ENCODE data around the gene SLC4A1.

SLC4A1 gene

DNA sequence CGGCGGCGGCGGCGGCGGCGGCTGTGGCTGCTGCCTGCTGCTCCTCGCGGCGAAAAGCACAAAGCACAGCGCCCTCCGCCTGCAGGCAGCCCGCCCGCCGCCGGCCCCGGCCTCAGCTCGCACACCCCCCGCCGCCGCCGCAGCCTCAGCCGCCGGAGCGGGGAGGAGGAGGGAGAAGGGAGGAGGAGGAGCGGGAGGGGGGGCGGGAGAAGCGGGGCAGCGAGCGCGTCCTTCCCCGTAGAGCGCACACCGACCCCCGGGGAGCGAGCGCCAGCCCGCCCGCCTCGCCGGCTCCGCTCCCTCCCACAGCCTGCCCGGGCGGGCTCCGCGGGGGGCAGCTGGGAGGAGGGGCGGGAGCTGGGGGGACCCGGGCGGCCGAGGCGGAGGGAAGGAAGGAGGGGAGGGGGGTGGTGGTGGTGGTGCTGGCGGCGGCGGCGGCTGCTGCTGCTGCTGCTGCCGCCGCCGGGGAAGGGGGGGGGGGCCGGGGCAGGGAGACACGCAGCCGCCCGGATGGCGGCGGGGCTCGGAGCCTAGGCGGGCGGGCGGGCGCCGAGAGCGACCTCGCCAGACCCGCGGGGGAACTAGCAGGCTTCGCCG is 48.2 kb downstream of the SLC4A1 start, which contains the start of gene UBTF:
UBTF (minus strand) TSS at position 60 of the 597 bp plus-strand sequence. CDS start 1,446 bp downstream, outside the sequence.
- no peak for DNase-seq

- peak; percentile 57 for DNase-seq
These were observed 48.8 kb downstream of the SLC4A1 start for GRCh38 chr17:44219108-44219615.

DNA sequence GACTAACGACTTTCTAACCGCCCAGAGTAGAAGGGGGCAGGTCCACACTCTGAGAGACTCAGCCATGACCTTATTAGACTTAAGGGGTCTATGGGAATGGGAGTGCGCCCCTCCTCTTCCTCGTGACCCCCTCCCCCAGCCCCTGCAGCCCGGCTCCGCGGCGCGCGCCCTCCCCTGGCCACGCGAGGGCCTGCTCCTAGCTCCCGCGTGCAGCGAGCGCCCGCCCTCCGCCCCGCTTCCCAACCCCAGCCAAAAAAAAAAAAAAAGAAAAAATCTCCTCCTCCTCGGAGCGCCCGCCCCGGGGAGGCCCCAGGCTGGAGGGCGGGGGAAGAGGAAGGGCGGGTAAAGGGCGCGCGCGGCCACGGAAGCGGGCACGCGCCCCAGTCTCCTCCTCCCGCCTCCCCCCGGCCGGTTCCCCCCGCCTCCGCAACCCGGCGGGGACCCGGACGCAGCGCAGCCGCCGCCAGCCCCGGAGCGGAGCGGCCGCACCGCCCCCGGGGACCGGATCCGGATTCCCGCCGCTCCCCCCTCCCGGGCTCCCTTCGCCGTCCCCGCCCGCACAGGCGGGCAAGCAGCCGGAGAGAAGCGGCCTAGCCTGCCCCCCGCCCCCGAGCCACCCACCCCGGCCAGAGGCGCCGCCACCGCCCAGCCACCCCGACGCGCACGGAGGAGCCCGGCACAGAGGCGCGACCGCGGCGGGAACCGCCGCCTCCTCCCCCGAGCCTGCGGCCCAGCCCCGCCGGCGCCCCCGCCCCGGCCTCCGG is 49.4 kb downstream of the SLC4A1 start:
- DNase-seq: peak; percentile 76

DNA sequence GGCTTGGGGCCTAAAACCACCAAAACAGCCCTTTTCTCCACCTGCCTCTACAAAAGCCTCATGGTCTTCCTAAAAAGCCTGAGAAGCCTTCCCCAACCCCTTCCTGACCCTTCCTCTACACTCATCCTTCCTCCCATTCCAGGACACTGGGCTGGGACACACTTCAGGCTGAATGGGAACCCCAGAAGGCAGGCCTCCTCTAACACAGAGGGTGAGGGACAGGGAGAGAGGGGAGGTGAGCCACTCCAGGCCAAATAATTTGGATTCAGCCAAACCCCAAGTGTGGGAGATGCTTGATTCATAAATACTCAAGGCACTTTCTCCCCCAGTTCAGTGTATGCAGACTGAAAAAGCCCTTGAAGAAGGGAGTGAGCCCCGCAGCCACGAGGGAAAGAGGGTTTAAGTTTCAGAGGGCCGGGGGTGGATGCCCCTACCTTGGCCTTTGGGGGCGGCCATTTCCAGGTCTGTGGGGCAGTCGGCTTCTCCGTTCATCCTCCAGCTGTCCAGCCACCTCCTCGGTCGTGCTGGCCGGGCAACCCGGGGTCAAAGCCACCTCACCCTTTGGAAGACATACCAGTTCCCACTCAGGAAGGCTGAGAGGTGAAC is 50.1 kb downstream of the SLC4A1 start:
- no peak for DNase-seq

DNA sequence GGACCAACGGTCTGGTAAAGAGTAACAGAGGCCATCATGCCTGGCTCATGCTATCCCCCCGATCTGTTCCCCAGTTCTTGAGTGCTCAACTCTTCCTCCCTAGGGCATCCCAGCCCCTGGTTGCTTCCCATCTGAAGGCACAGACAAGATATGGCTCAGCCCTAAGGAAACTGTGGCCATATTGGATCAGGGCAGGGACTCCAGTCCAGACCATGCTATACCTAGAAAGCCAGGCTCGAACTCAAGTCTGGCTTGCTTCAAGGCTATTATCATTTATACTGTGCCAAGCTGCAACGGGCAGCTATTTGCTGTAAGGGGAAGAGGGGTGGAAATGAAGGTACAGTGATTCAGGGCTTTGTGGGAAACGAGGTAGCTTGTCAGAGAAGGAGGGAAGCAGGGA is 51.2 kb downstream of the SLC4A1 start:
- DNase-seq: no peak

GRCh38 chr17:44216173-44216572 is 51.8 kb downstream of the SLC4A1 start:
- no peak for DNase-seq

DNA sequence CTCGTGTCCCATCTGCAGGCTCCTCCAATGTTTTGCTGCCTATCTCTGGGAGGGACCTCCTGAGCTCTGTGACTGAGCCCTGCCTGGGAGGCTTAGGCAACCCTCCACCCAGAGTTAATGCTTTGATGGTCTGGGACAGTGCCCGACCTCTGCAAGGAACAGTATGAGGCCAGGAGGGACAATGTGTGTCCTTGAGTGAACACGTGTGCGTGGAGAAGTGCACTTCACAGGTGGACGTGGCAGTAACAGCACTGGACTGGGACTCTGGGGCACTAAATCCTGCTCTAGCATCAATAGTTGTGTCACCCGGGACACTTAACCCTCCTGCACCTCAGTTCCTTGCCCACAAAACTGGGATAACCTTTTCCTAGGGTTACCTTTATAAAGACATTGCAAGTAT is 53.0 kb downstream of the SLC4A1 start:
- DNase-seq: no peak

DNA sequence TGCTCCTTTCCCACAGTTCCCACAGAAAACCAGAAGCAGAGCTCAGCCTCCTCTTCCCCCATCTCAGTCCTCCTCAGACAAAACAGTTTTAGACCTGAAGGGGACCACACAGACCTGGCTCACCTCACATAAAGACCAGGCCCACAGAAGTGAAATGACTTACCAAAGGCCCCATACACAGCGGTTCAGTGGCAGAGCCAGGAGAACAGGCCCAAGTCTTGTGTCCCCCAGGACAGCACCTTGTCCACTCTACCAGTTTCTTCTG is 53.8 kb downstream of the SLC4A1 start:
- DNase-seq: no peak

- DNase-seq: no peak
These were observed 54.3 kb downstream of the SLC4A1 start for GRCh38 chr17:44213403-44214229.

- no peak for DNase-seq
These were observed 55.2 kb downstream of the SLC4A1 start for GRCh38 chr17:44212507-44213402.

GRCh38 chr17:44211281-44212265 is 56.4 kb downstream of the SLC4A1 start:
- DNase-seq: no peak

DNA sequence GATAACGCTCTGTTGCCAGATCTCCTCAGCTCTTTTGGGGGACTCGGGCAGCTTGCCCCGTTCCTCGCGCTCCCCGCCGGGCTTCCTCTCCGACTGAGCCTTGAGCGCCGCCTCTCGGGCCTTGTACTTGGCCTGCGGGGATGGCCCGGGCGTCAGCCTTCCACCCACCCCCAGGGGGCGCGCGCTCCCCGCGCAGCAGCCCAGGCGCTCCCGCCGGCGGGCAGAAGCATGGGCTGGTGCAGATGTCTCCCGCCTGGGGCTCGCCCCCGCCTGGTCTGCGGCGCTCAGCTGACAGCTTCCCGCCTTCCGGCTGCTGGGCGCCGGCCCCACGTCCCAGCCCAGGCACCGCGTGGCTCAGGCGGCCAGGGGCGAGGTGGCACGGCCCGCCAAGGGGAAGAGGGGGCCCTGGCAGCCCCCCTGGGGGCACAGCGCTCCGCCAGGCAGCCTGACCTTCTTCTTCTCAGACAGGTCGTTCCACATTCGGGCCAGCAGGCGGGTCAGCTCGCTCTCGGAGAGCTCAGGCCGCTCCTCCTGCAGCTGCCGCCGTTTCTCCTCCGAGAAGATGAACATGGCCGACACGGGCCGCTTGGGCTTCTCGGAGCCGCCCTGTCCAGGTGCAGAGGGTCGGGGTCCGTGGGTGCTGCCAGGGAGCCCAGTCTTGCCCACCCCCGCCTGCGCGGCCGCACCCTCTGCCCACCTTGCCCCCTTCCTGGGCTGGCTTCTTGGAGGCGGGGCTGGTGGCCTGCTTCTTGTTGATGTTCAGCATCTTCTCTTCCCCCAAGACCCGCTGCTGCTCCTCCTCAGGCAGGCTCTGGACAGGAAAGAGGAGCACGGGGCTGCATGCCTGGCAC is 57.4 kb downstream of the SLC4A1 start:
- DNase-seq: peak; percentile 90

DNA sequence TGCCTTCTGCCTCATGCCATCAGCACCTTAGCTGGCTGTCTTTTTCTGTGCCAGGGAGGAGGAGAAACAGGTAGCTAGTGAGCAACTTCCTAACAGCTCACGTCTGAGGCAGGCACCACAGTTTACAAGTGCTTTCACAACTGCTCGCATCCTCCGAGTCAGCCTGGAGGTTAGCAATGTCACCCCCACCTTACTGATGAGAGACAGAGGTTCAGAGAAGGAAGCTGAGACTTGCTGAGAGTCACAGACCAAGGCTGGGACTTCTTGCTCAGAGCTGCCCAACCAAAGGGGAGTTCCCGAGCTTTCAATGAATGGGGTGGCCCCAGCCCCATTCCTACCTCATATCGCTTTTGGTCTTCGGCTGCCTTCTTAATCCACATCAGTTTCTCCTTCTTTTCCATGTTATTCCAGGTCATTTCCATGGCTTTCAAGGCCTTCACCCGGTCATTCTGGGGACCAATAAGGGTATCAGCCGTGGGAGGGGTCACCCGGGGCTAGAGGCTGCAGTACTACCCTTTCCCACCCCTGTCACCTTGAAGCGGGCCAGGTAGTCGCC is 58.1 kb downstream of the SLC4A1 start:
- DNase-seq: no peak

DNA sequence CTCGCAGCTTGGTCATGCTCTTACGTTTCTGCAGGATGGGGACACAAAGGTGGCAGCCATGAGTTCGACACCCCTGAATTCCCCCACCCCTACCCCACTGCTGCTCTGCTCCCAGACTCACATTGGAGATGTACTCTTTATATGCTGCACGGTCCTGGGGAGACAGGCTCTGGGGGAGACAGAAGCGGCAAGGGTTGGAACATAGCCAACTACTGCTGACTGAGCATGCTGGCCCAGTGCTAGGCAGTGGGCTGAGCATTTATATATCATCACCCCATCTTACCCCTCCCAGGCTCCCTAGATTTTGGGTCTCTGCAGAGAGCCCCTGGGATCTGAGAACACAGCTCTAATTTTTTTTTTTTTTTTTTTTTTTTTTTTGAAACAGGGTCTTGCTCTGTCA is 60.2 kb downstream of the SLC4A1 start:
- DNase-seq: no peak

- no peak for DNase-seq
These were observed 60.6 kb downstream of the SLC4A1 start for GRCh38 chr17:44207319-44207718.

GRCh38 chr17:44206825-44207155 is 61.1 kb downstream of the SLC4A1 start:
- no peak for DNase-seq

GRCh38 chr17:44205962-44206824 is 61.7 kb downstream of the SLC4A1 start:
- no peak for DNase-seq

DNA sequence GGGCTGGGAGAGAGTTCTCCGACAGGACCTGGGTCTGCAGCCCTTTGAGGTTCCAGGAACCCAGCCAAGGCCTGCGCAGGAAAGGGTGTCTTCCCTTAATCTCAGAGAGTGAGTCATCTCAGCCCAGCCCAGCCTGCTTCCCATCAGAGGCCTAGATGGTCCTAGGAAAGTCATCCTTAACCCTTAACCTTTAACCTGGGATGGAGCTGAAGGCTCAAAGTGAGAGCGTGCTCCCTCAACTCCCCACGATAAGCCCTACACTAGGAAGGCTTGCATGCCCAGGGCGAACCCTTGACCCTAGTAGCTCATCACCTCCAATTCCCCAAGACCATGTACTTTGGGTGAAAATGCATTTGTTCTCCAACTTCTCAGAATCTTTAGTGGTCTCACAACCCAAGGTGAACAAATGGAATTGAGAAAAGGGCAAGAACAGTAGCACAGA is 63.5 kb downstream of the SLC4A1 start:
- DNase-seq: no peak

Data from 8988T (cell line).